Upper lobe of right lung (tissue), 1 donor: ENCODE data around the gene AIG1. TPM values are rescaled to one million over a fixed set of nuclear protein-coding genes. Genes with fewer than 3 reads are reported as not detected.

Experiments used
- total RNA-seq: library from RNA; stranded (reverse); fragmentation: NEBNext Ultra II Directional; extraction: Animal tissue kit (Norgen Biotek cat#: 25700); gene quantifications from one replicate; pipeline ENCODE4 v1.2.1, GENCODE V29; 2021
- donor health status: DM: no; HTN: yes; CAD: no; lungs with severe emphysema.

The AIG1 gene
- total RNA-seq, 1 donor from 2014 or later = 26.8 TPM

Other genes starting within 250 kb of the AIG1 start
- 18.6 TPM for gene HIVEP2, start 115.7 kb upstream of the AIG1 start, total RNA-seq